Choroid plexus epithelial cell (primary cell): Measurements from ENCODE around the gene BBS9.

ENCODE experiments used
- DNase-seq: peaks from one replicate; pipeline ENCODE4 v3.0.0-alpha.2; 2010; ENCODE audit warnings: low read depth
- H3K4me3 ChIP-seq: 2 replicates; pipeline ENCODE4 v1.5.1; 2011; ENCODE audit warnings: low read depth, mild to moderate bottlenecking, control low read depth, low read length, moderate library complexity
- TF ChIP-seq, protein P1 (sequence below): conservative IDR thresholded peaks from 2 replicates; pipeline ENCODE4 v1.5.1; 2011; ENCODE audit warnings: low read depth, mild to moderate bottlenecking, control low read depth, inconsistent platforms, low read length, moderate library complexity

Gene BBS9

DNA sequence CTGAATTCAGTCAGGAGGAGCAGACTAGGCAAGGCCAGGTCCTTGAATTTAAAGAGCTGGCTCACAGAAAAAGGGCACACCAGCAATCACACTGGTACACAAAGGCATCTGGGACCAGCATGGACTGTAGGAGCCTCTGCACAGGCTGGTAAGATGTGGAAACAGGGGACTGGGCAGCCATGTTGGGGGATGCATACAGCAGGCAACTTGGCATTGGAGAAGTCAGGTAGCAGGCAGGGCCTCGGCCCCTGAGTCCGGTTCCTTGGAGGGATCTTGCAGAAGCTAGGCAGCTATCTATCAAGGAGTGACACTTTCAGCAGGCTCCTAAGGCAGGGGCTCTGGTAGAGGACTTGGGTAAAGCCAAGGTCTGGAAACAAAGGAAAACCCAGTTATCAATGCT, 399.7 kb downstream of the BBS9 start:
- DNase-seq = no peak
- H3K4me3 ChIP-seq = no peak overlapping the region
- TF ChIP-seq, protein P1, sequence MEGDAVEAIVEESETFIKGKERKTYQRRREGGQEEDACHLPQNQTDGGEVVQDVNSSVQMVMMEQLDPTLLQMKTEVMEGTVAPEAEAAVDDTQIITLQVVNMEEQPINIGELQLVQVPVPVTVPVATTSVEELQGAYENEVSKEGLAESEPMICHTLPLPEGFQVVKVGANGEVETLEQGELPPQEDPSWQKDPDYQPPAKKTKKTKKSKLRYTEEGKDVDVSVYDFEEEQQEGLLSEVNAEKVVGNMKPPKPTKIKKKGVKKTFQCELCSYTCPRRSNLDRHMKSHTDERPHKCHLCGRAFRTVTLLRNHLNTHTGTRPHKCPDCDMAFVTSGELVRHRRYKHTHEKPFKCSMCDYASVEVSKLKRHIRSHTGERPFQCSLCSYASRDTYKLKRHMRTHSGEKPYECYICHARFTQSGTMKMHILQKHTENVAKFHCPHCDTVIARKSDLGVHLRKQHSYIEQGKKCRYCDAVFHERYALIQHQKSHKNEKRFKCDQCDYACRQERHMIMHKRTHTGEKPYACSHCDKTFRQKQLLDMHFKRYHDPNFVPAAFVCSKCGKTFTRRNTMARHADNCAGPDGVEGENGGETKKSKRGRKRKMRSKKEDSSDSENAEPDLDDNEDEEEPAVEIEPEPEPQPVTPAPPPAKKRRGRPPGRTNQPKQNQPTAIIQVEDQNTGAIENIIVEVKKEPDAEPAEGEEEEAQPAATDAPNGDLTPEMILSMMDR = no peak

DNA sequence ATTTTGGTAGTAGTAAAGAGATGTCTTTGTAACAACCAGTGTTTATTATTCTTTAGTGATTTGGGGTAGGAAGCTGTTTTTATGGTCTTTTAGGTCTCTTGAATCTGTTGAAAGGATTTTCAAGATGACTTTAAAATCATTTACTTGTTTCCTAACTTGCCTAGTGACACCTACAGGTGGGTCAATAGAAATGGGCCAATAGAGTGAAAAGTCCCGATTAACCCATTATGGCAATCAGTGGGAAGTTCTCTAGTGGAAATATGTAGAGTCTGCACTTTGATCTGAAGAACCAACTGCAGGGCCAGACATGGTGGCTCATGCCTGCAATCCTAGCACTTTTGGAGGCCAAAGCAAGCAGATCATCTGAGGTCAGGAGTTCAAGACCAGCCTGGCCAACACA, 401.3 kb downstream of the BBS9 start:
- DNase-seq = no peak
- no peak overlapping the region for H3K4me3 ChIP-seq
- TF ChIP-seq, protein P1 = no peak

DNA sequence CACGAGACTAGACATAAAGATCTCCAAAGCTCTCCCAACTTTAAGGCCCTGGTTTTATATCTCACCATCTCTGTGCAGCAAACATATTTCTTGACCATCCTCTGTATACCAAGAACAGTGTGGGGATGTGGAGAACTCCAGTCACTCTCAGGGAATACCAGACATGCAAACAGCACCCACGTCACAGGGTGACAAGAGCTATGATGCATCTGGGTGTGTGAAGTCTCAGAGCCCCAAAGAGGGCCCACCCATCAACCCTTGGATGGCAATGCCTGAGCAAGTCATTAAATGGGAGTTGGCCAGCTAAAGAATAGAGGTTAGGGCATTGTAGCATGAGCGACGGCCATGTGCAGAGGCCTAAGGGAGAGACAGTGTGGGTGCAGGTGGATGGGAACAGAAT, 402.5 kb downstream of the BBS9 start:
- no peak for DNase-seq
- TF ChIP-seq, protein P1 = no peak
- no peak overlapping the region for H3K4me3 ChIP-seq

DNA sequence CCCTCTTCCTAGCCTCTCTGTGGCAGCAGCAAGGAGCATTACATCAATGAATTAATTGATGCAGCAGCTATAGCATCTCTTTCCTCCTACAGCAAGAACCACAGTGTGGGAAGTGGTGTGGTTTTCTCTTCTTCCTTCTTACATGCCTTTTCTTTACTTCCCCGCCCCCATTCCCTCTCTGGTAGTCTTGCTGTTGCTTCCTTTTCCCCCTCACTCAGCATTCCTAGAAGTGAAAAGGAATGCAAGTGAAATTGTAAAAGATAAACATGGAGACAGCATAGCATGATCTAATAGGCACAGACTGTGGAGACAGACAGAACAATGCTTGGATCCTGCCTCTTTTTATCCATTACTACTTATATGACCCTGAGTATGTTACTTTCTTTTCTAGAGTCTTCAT, 405.5 kb downstream of the BBS9 start:
- no peak overlapping the region for H3K4me3 ChIP-seq
- TF ChIP-seq, protein P1 = no peak
- DNase-seq = peak; percentile 66

DNA sequence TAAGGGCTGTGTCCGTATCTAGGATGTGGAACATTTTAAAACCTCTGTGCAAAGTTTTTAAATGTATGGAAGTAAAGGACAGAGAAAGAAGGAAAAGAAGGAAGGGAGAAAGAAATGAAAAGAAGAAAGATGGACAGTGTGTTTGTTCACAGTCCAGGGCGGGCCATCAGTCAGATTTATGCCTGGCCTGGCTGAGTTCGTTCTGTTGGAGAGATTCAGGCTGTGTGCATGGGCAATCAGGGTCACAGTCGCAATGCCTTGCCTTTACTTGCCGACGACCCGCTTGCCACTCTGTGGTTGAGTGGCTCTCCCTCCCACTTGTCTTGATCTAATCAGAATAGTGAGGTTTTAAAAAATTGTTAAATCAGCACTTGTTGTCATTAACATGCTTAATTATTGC, 406.6 kb downstream of the BBS9 start:
- TF ChIP-seq, protein P1 = no peak

DNA sequence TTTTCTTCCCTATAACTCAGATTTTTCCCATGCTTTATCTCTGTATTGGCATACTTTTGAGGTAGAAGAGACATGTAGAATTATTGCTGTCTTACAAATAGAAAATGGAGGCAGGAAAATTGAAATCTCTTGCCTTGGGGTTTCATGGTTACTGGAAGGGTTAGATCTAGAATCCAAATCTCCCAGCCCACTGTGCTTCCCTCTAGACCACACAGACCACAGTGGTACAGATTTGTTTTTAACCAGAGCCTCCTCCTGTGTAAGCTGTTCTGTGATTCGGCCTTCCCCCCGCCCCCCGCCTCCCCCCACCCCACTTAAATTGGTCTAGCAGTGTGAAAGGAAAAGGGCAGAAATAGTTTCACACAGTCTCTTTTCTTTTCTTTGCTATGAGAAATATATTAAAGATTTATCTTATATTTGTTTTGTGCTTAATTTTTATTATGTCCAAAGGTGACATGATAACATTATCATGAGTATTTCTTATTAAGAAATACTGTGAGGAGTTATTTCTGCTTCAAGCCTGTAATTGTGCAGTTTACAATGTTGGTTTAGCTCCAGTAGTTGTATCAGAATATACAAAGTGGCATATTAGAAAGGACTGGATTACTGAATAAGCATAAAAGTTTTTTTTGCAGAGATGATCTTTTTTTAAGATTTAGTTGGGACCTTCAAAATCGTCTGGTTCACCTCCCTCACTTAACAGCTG, 407.2 kb downstream of the BBS9 start:
- DNase-seq = no peak
- TF ChIP-seq, protein P1 = no peak
- no peak overlapping the region for H3K4me3 ChIP-seq

More for the DNA sequence above, 406.6 kb downstream of the BBS9 start:
- no peak for DNase-seq
- no peak overlapping the region for H3K4me3 ChIP-seq

DNA sequence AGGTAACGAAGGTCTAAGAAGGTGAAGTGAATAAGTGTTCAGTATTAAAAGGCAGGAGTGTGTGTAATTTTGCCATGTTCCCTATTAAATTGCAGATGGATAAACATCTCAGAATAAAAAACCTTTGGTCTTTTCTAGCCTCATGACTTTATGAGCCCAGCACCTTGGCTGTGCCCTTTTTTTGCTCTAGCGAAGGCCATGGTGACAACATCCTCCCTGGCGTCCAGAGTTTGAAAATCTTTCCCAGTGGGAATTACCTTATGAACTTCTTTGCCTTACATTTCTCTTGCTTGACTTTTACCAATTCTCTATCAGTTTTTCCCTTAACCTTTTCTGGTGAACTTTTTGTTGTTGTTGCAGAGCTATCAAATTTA, 407.7 kb downstream of the BBS9 start:
- no peak for DNase-seq
- H3K4me3 ChIP-seq = no peak overlapping the region
- TF ChIP-seq, protein P1 = no peak
